Measurements from ENCODE around the gene CDCA4. TPM values are rescaled to one million over a fixed set of nuclear protein-coding genes. Genes with fewer than 3 reads are reported as not detected.

The CDCA4 gene
- total RNA-seq, 4 donors from 2014 or later = 15.3 to 35.0 (median 23.3) TPM

DNA sequence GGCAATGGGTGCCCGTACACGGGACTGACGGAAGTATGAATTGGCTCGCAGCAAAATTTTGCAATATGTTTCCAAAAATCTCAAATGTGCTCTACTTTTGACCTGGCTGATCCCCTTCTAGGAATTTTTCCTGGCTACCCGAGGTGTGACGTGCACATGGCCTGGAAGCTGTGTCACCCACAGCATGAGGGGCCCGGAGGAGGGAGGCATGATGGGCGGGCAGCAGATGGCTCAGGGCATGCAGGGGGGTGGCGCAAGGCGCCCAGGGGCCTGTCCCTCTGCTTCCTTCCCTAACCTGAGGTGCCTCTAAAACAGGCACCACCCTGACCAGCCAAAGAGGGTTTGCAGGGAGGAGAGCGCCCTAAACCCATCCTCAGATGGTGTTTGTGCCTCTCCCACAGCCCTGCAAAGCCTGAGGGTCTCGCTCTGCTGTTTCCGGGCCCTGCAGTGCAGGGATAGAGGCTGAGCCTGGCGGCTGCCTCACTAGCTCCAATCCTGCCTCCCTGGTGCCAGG, 37.7 kb upstream of the CDCA4 start:
- H3K27me3 ChIP-seq = peaks cover 0 to 27% (median 0%) of the 10 kb centered on the region in 4 donors
- no peak overlapping the region for H3K27ac ChIP-seq
- H3K4me3 ChIP-seq = no peak overlapping the region
- TF ChIP-seq, protein P1, sequence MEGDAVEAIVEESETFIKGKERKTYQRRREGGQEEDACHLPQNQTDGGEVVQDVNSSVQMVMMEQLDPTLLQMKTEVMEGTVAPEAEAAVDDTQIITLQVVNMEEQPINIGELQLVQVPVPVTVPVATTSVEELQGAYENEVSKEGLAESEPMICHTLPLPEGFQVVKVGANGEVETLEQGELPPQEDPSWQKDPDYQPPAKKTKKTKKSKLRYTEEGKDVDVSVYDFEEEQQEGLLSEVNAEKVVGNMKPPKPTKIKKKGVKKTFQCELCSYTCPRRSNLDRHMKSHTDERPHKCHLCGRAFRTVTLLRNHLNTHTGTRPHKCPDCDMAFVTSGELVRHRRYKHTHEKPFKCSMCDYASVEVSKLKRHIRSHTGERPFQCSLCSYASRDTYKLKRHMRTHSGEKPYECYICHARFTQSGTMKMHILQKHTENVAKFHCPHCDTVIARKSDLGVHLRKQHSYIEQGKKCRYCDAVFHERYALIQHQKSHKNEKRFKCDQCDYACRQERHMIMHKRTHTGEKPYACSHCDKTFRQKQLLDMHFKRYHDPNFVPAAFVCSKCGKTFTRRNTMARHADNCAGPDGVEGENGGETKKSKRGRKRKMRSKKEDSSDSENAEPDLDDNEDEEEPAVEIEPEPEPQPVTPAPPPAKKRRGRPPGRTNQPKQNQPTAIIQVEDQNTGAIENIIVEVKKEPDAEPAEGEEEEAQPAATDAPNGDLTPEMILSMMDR (IDR thresholded peaks at IDR 0.05) = no peak
- TF ChIP-seq POLR2A (IDR thresholded peaks at IDR 0.05) = no peak
- 72 to 75% methylated on average over 6 to 9 of the region's 14 CpGs for WGBS, 2 donors
- intact Hi-C loops (cut with DNase I) = no loop called here
- H3K4me1 ChIP-seq = peaks cover 8 to 46% (median 12%) of the 10 kb centered on the region in 3 donors
- no peaks in the 10 kb centered on the region for H3K36me3 ChIP-seq
- DNase-seq = no peak
- H3K9me3 ChIP-seq = no peaks in the 10 kb centered on the region

DNA sequence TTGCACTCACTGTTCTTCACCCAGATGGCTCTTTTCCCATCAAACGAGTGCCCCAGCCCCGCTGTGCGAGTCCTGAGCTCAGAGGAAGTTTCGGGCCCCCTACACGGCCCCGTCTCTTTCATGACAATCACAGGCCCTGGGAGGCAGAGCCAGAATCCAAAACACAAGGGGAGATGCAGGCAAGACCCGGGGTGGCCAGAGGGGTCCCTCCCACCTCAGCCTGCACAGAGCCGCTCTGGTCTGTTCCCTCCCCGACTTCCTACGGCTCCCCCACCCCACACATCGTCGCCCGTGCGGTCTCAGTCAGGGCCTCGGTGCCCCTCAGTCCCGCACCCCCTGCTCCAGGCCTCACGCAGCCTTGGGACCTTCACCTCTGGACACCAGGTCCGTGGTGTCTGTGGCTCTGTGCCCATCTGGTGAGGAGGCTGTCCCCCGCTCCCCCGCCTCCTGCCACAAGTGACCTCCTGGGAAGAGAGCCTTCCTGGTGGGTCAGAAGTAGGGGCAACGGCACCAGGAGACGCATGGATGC, 35.5 kb upstream of the CDCA4 start:
- TF ChIP-seq, protein P1 (IDR thresholded peaks at IDR 0.05) = no peak
- no peak for TF ChIP-seq POLR2A (IDR thresholded peaks at IDR 0.05)
- DNase-seq = no peak
- 67 to 80% methylated on average over 1 to 7 of the region's 22 CpGs for WGBS, 2 donors
- no peak overlapping the region for H3K27ac ChIP-seq
- peaks cover 5 to 28% (median 12%) of the 10 kb centered on the region in 3 donors for H3K4me1 ChIP-seq
- intact Hi-C loops (cut with DNase I) = no loop called here
- peaks cover 0 to 25% (median 0%) of the 10 kb centered on the region in 4 donors for H3K27me3 ChIP-seq
- no peaks in the 10 kb centered on the region for H3K9me3 ChIP-seq
- H3K4me3 ChIP-seq = no peak overlapping the region
- no peaks in the 10 kb centered on the region for H3K36me3 ChIP-seq

DNA sequence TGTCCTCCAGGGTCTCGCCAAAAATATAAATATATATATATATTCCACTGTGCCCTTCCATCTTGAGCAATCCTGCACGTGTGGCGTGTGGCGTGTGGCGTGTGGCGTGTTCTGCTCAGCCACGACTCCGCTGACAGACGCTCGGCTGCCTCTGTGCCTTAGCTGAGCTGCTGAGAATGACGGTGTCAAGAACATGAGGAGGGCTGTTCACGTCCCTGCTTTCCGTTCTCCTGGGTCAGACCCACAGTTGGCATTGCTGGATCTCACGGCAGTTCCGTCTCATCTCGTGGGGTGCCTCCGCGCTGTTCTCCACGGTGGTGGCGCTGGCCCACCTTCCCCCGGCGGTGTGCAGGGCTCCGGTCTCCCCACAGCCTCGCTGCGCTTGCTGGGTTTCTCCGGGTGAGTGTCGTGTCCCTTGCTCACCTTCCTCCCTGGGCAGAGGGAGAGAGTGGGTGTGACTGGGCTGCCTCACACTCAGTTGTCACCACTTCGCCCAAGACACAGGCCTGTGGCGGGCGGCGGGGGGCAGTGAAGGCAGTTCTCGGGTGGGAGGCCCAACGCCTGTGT, 34.9 kb upstream of the CDCA4 start:
- Histone ChIP-seq H3K27me3 (peaks cover 0 to 20% (median 0%) of the 10 kb centered on the region in 4 donors), H3K9me3 (no peaks in the 10 kb centered on the region), H3K4me1 (peaks cover 5 to 23% (median 12%) of the 10 kb centered on the region in 3 donors), H3K27ac (no peak overlapping the region), H3K36me3 (no peaks in the 10 kb centered on the region), H3K4me3 (no peak overlapping the region)
- TF ChIP-seq, protein P1 (IDR thresholded peaks at IDR 0.05) = no peak
- TF ChIP-seq POLR2A (IDR thresholded peaks at IDR 0.05) = no peak
- DNase-seq = no peak
- 61 to 73% methylated on average over 5 to 28 of the region's 33 CpGs for WGBS, 2 donors
- intact Hi-C loops (cut with DNase I) = no loop called here

DNA sequence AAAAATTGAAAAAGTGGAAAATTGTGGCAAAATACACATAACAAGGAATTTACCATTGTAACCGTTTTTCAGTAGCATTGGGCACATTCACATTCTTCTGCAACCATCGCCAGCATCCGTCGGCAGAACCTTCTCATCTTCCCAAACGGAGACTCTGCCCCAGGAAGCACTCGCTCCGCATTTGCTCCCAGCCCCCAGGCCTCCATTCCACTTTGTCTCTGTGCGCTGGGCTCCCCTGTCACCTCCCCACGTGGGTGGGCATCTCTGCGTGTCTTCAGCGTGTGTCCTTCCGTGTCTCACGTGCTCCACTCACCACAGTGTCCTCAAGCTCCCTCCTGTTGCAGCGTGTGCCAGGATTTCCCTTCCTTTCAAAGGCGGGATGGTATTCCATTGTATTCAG, 34.5 kb upstream of the CDCA4 start:
- Histone ChIP-seq H3K27me3 (peaks cover 0 to 15% (median 0%) of the 10 kb centered on the region in 4 donors), H3K36me3 (no peaks in the 10 kb centered on the region), H3K9me3 (no peaks in the 10 kb centered on the region), H3K4me1 (peaks cover 9 to 23% (median 12%) of the 10 kb centered on the region in 3 donors), H3K27ac (no peak overlapping the region), H3K4me3 (no peak overlapping the region)
- TF ChIP-seq, protein P1 (IDR thresholded peaks at IDR 0.05) = no peak
- TF ChIP-seq POLR2A (IDR thresholded peaks at IDR 0.05) = no peak
- no peak for DNase-seq
- 68% methylated on average over 15 of the region's 15 CpGs for WGBS, 2 donors
- intact Hi-C loops (cut with DNase I) = no loop called here

GRCh38 chr14:105053996-105054395, 33.1 kb upstream of the CDCA4 start:
- no peaks in the 10 kb centered on the region for H3K9me3 ChIP-seq
- no peak overlapping the region for H3K4me3 ChIP-seq
- peaks cover 0 to 11% (median 0%) of the 10 kb centered on the region in 4 donors for H3K27me3 ChIP-seq
- TF ChIP-seq, protein P1 (IDR thresholded peaks at IDR 0.05) = no peak
- no peak for TF ChIP-seq POLR2A (IDR thresholded peaks at IDR 0.05)
- H3K36me3 ChIP-seq = no peaks in the 10 kb centered on the region
- H3K27ac ChIP-seq = no peak overlapping the region
- no peak for DNase-seq
- intact Hi-C loops (cut with DNase I) = no loop called here
- H3K4me1 ChIP-seq = peaks cover 4 to 14% (median 5%) of the 10 kb centered on the region in 3 donors
- WGBS, 2 donors = 87% methylated on average over 6 of the region's 15 CpGs

All from esophagus squamous epithelium (tissue), 5 donors.